Stomach (tissue), 19 donors: ENCODE data around the gene DNAL4. TPM values are rescaled to one million over a fixed set of nuclear protein-coding genes. Genes with fewer than 3 reads are reported as not detected.

Source experiments
- DNase-seq, 2 donors: peaks; one replicate each; pipeline versions ENCODE4 v3.0.0 to v3.0.0-alpha.2; 2013 to 2019
- H3K27ac ChIP-seq, 5 donors: fragments of 200-600 bp in 4 of 5; sonication (generic) in 4 of 5; one replicate each; pipeline ENCODE4 v1.5.1; 2013 to 2019; ENCODE audit warnings: mild to moderate bottlenecking in 1 of 5, moderate library complexity in 1 of 5
- H3K27me3 ChIP-seq, 3 donors: fragments of 200-600 bp; sonication (generic); one replicate each; pipeline ENCODE4 v1.5.1; 2017 to 2019; ENCODE audit warnings: mixed run types in 1 of 3
- H3K36me3 ChIP-seq, 4 donors: fragments of 200-600 bp; sonication (generic); 1 replicate in 3 of 4; 2 replicates in 1 of 4; pipeline ENCODE4 v1.5.1; 2016 to 2019
- H3K4me1 ChIP-seq, 4 donors: fragments of 200-600 bp; sonication (generic); one replicate each; pipeline ENCODE4 v1.5.1; 2016 to 2019
- H3K4me3 ChIP-seq, 4 donors: fragments of 200-600 bp; sonication (generic) in 3 of 4; one replicate each; pipeline ENCODE4 v1.5.1; 2016 to 2019; ENCODE audit warnings: mild to moderate bottlenecking in 1 of 4
- H3K9me3 ChIP-seq, 4 donors: fragments of 200-600 bp; sonication (generic); one replicate each; pipeline ENCODE4 v1.5.1; 2016 to 2019
- EP300 ChIP-seq: sonication (generic); formaldehyde crosslinking; IDR thresholded peaks from one replicate; pipeline ENCODE4 v1.6.1; 2017; ENCODE audit warnings: antibody characterized with exemption
- POLR2A ChIP-seq, 4 donors: fragments of 450-650 bp; IDR thresholded peaks; one replicate each; pipeline ENCODE4 v1.6.1; 2016; ENCODE audit warnings: antibody characterized with exemption in 4 of 4, control low read depth in 2 of 4, mild to moderate bottlenecking in 1 of 4, moderate library complexity in 1 of 4
- POLR2AphosphoS5 ChIP-seq, 3 donors: sonication (generic); formaldehyde crosslinking; IDR thresholded peaks; one replicate each; pipeline ENCODE4 v1.6.1; 2016; ENCODE audit warnings: antibody characterized with exemption in 3 of 3
- WGBS, 5 donors: extraction: QIAGEN DNeasy Blood & Tissue Kit in 3 of 5; methylation state at CpG; one replicate each; pipeline versions ENCODE4 v1.1.5 to v1.1.7; 2013 to 2018; 5-methylcytosine and 5-hydroxymethylcytosine counted together
- intact Hi-C: fragments of 100-400 bp; cut with DNase I; formaldehyde crosslinking; loops from one replicate; pipeline ENCODE4 v1.15.1; 2023; ENCODE audit warnings: low total_unique reads
- long read RNA-seq, 10 donors: transcript quantifications; one replicate each; lab custom pipeline, GENCODE V29; 2026
- polyA plus RNA-seq, 3 donors: library from polyadenylated mRNA; stranded (reverse); fragments of 200-250 nt; gene quantifications; one replicate each; pipeline ENCODE4 v1.2.3, GENCODE V29; 2013
- total RNA-seq, 5 donors: library from RNA; depleted of rRNA; stranded (reverse); fragments of >200 nt; gene quantifications; one replicate each; pipeline versions ENCODE4 v1.1.0 to v1.2.3, GENCODE V29; 2014 to 2016
- TF ChIP-seq, protein P1 (sequence below), 7 experiments: fragments of 450-650 bp in 4 of 7; fragments of 200-600 bp in 3 of 7; sonication (generic) in 3 of 7; IDR thresholded peaks; one replicate each; pipeline ENCODE4 v1.5.1; 2016 to 2019; ENCODE audit warnings: antibody characterized with exemption in 7 of 7, control low read depth in 2 of 7, mild to moderate bottlenecking in 1 of 7
- donor health status: healthy with polysubstance abuse.
- donor health status: Bipolar disorder and iron deficiency.
- donor health status: healthy.

DNAL4 gene, protein sequence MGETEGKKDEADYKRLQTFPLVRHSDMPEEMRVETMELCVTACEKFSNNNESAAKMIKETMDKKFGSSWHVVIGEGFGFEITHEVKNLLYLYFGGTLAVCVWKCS
- total RNA-seq: 10 to 100 TPM in 4 of 5 donors, under 1 TPM in 1; 0.58 to 33.0 (median 11.2) TPM
- polyA plus RNA-seq: 10 to 100 TPM; 15.9 to 22.5 (median 21.4) TPM
- long read RNA-seq, donor 1, partial matches to known transcripts: 0 of 1 reads
- long read RNA-seq, donor 1, other reads (novel, unspliced or antisense): 0 of 1 reads
- long read RNA-seq, donor 2, partial matches to known transcripts: 0 of 4 reads
- long read RNA-seq, donor 2, other reads (novel, unspliced or antisense): 0 of 4 reads
- long read RNA-seq, donor 3, partial matches to known transcripts: 0 of 3 reads
- long read RNA-seq, donor 3, other reads (novel, unspliced or antisense): 0 of 3 reads
- long read RNA-seq, donor 4, partial matches to known transcripts: 0 of 2 reads
- long read RNA-seq, donor 4, other reads (novel, unspliced or antisense): 0 of 2 reads
- long read RNA-seq, donor 5, partial matches to known transcripts: 0 of 5 reads
- long read RNA-seq, donor 5, other reads (novel, unspliced or antisense): 0 of 5 reads
- long read RNA-seq, donor 6, transcript DNAL4-201 (4 exons, 1,504 nt): major isoform, 9 of 10 reads
- long read RNA-seq, donor 6, partial matches to known transcripts: 0 of 10 reads
- long read RNA-seq, donor 6, other reads (novel, unspliced or antisense): 0 of 10 reads
- long read RNA-seq, donor 7, partial matches to known transcripts: 0 of 2 reads
- long read RNA-seq, donor 7, other reads (novel, unspliced or antisense): 0 of 2 reads
- long read RNA-seq, donor 8, transcript DNAL4-201 (4 exons, 1,504 nt): major isoform, 6 of 8 reads
- long read RNA-seq, donor 8, partial matches to known transcripts: 0 of 8 reads
- long read RNA-seq, donor 8, other reads (novel, unspliced or antisense): 0 of 8 reads
- long read RNA-seq, donor 9, transcript DNAL4-201 (4 exons, 1,504 nt): major isoform, 5 of 5 reads
- long read RNA-seq, donor 9, partial matches to known transcripts: 0 of 5 reads
- long read RNA-seq, donor 9, other reads (novel, unspliced or antisense): 0 of 5 reads
- long read RNA-seq, donor 10, transcript DNAL4-201 (4 exons, 1,504 nt): major isoform, 5 of 6 reads
- long read RNA-seq, donor 10, partial matches to known transcripts: 0 of 6 reads
- long read RNA-seq, donor 10, other reads (novel, unspliced or antisense): 0 of 6 reads

DNA sequence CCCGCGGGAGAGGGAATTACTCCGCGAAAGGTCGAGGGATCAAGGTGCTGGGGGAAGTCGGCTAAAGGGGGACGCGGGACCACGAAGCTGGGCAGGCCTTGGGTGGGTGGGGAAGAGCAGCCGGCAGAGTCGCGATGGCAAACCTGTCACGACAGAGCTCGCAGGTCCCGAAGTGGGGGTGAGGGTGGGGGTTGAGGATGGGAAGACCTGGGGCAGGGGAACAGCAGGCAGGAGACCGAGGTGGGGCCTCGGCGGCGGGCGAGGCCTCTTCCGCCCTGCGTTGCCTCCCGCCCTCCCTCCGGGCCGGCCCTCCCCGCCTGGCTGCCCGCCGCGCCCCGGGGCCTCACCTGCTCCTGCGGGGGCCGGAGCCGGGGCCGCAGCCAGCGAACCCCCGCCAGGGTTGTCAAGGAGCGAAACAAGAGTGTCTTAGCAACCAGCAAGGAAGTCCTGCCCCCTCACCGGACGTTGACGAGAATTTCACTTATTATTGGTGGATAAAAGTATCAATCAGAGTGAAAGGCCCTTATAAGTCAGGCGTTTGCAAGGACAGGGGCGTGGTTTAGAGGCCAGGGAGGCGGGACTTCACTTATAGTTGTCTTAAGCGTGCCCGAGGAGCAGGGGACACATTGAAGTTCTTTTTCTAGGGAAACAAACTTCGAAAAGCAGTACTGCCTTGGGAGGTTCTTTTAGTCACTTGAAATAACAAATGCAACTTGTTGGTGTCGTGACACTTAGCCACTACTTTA lies at the start of gene DNAL4:
TSS of gene DNAL4 (minus strand) at position 423 of the 746 bp plus-strand sequence. CDS start 11,412 bp downstream, outside the sequence.
- Histone ChIP-seq H3K27ac (peak within 1 kb of the TSS; percentile 68 to 91 (median 85)), H3K9me3 (no peaks in the 10 kb centered on the region), H3K27me3 (peaks cover 0 to 16% (median 14%) of the 10 kb centered on the region in 3 donors), H3K4me1 (peaks cover 15 to 24% (median 19%) of the 10 kb centered on the region in 4 donors), H3K36me3 (peaks cover 0 to 13% (median 12%) of the 10 kb centered on the region in 4 donors), H3K4me3 (peak within 1 kb of the TSS; percentile 76 to 94 (median 90))
- TF ChIP-seq POLR2AphosphoS5 (IDR thresholded peaks at IDR 0.05): peak; percentile 6 to 77 (median 47)
- TF ChIP-seq, protein P1, sequence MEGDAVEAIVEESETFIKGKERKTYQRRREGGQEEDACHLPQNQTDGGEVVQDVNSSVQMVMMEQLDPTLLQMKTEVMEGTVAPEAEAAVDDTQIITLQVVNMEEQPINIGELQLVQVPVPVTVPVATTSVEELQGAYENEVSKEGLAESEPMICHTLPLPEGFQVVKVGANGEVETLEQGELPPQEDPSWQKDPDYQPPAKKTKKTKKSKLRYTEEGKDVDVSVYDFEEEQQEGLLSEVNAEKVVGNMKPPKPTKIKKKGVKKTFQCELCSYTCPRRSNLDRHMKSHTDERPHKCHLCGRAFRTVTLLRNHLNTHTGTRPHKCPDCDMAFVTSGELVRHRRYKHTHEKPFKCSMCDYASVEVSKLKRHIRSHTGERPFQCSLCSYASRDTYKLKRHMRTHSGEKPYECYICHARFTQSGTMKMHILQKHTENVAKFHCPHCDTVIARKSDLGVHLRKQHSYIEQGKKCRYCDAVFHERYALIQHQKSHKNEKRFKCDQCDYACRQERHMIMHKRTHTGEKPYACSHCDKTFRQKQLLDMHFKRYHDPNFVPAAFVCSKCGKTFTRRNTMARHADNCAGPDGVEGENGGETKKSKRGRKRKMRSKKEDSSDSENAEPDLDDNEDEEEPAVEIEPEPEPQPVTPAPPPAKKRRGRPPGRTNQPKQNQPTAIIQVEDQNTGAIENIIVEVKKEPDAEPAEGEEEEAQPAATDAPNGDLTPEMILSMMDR (IDR thresholded peaks at IDR 0.05): no peak
- peak; percentile 97 to 98 for DNase-seq
- intact Hi-C loops: no loop called here
- WGBS, 5 donors: 0 to 1% (median 0%) methylated on average over 35 to 47 of the region's 47 CpGs

DNA sequence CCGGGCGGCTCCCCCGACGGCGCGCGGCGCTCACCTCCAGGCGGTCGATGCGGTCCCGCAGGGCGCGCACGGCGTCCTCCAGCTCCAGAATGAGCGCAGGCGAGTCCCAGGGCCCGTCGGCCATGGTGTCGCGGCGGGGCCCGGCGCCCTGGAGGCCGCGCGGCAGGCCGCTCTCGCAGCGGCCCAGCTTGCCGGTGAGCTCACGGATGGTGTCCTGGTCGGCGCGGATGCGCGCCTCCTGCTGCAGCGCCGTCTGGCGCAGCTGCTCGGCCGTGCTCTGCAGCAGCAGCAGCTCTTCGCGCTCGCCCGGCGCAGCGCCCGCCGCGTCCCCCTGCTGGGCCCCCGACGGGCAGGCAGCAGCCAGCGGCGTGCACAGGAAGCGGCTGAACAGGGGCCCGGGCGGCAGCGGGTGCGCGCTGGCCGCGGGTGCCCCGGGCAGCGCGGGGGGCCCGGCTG lies 49.3 kb upstream of the DNAL4 start:
- intact Hi-C loops: no loop called here
- WGBS, 5 donors: 0 to 1% (median 1%) methylated on average over 7 to 68 of the region's 68 CpGs
- peaks cover 10 to 36% (median 27%) of the 10 kb centered on the region in 4 donors for H3K4me1 ChIP-seq
- TF ChIP-seq POLR2AphosphoS5 (IDR thresholded peaks at IDR 0.05) (peak in 1 of 3 donors; percentile 9), EP300 (no peak)
- TF ChIP-seq, protein P1 (IDR thresholded peaks at IDR 0.05): peak in 2 of 7 experiments; percentile 12 to 34
- DNase-seq: peak; percentile 38 to 94
- H3K36me3 ChIP-seq: no peaks in the 10 kb centered on the region
- H3K4me3 ChIP-seq: peak overlapping the region; percentile 48 to 60 (median 56)
- H3K27ac ChIP-seq: peak overlapping the region; percentile 34 to 86 (median 69)
- H3K27me3 ChIP-seq: peaks cover 0 to 43% (median 19%) of the 10 kb centered on the region in 3 donors
- H3K9me3 ChIP-seq: no peaks in the 10 kb centered on the region

DNA sequence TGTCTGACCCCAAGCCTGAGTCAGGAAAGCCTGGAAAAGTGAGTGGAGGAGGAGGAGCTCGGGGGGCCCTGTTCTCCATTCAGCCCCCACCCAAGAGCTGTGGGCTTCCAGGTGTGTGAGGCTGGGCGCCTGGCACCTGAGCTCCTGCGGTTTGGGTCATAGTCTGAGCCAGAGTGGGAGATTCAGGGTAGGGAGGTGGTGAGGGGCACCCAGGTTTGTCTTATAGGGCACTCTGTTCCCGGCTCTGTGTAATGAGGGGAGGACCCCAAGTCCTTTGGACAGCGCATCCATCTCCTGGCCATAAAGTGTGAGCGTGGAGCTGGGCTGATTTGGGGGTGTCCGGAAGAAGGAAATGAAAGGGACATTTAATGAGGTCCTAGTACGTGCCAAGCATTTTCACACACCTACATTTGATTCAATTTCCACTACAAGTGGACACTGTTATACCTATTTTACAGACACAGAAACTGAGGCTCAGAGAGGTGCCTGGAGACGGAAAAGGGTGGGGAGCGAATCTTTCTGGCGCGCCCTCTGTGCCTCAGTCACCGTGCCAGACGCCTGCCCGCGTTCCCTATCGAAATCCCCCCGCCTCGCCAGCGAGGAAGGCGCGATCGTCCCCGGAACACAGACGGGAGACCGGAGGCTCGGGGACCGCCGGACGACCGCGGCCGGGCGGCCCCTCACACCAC lies 48.7 kb upstream of the DNAL4 start:
- Histone ChIP-seq H3K4me1 (peaks cover 10 to 36% (median 27%) of the 10 kb centered on the region in 4 donors), H3K27ac (peak overlapping the region in 4 of 5 donors; percentile 62 to 86 (median 75)), H3K9me3 (no peaks in the 10 kb centered on the region), H3K36me3 (no peaks in the 10 kb centered on the region), H3K4me3 (peak overlapping the region; percentile 48 to 60 (median 56)), H3K27me3 (peaks cover 0 to 43% (median 19%) of the 10 kb centered on the region in 3 donors)
- intact Hi-C loops: no loop called here
- TF ChIP-seq, protein P1 (IDR thresholded peaks at IDR 0.05): no peak
- TF ChIP-seq POLR2A (IDR thresholded peaks at IDR 0.05): no peak
- no peak for TF ChIP-seq POLR2AphosphoS5 (IDR thresholded peaks at IDR 0.05)
- no peak for TF ChIP-seq EP300
- DNase-seq: no peak
- 21 to 68% (median 24%) methylated on average over 8 to 34 of the region's 34 CpGs for WGBS, 5 donors
